Smooth muscle cell (in vitro differentiated cells): Measurements from ENCODE around the gene HBM. TPM values are rescaled to one million over a fixed set of nuclear protein-coding genes. Genes with fewer than 3 reads are reported as not detected.

Source experiments
- DNase-seq: peaks from one replicate; lab custom pipeline; 2025; ENCODE audit not compliant: unreplicated experiment; lab: John Stamatoyannopoulos, UW
- H2AFZ ChIP-seq: fragments of 200-600 bp; sonication (generic); 2 replicates; pipeline ENCODE4 v1.6.0; 2016; ENCODE audit warnings: antibody characterized with exemption, low read depth, mild to moderate bottlenecking
- H3F3A ChIP-seq: fragments of 200-600 bp; sonication (generic); 2 replicates; pipeline ENCODE4 v1.6.0; 2017; ENCODE audit warnings: antibody characterized with exemption, low read depth
- H3K27ac ChIP-seq: fragments of 200-600 bp; sonication (generic); 2 replicates; pipeline ENCODE4 v1.5.1; 2016; ENCODE audit warnings: low read depth, mild to moderate bottlenecking
- H3K27me3 ChIP-seq: fragments of 200-600 bp; sonication (generic); 2 replicates; pipeline ENCODE4 v1.6.1; 2016; ENCODE audit warnings: low read depth, mild to moderate bottlenecking
- H3K36me3 ChIP-seq: fragments of 200-600 bp; sonication (generic); 2 replicates; pipeline ENCODE4 v1.5.1; 2016; ENCODE audit warnings: low read depth
- H3K4me1 ChIP-seq: fragments of 200-600 bp; sonication (generic); 2 replicates; pipeline ENCODE4 v1.5.1; 2016; ENCODE audit warnings: low read depth
- H3K4me2 ChIP-seq: fragments of 200-600 bp; sonication (generic); 2 replicates; pipeline ENCODE4 v1.6.0; 2016; ENCODE audit warnings: mild to moderate bottlenecking
- H3K4me3 ChIP-seq: fragments of 200-600 bp; sonication (generic); 2 replicates; pipeline ENCODE4 v1.5.1; 2016; ENCODE audit warnings: mild to moderate bottlenecking
- H3K79me2 ChIP-seq: fragments of 200-600 bp; sonication (generic); 2 replicates; pipeline ENCODE4 v1.6.0; 2016; ENCODE audit warnings: low read depth, mild to moderate bottlenecking
- H3K9ac ChIP-seq: fragments of 200-600 bp; sonication (generic); 2 replicates; pipeline ENCODE4 v1.6.0; 2016; ENCODE audit warnings: low read depth
- H3K9me3 ChIP-seq: fragments of 200-600 bp; sonication (generic); replicated peaks from 2 replicates; pipeline ENCODE4 v1.5.1; 2016; ENCODE audit warnings: low read depth
- H4K20me1 ChIP-seq: fragments of 200-600 bp; sonication (generic); 2 replicates; pipeline ENCODE4 v1.6.0; 2016; ENCODE audit warnings: low read depth
- CTCF ChIP-seq: fragments of 200-600 bp; sonication (generic); IDR thresholded peaks from 2 replicates; pipeline ENCODE4 v1.5.1; 2017; ENCODE audit warnings: borderline replicate concordance, mild to moderate bottlenecking, antibody characterized with exemption; ENCODE audit not compliant: insufficient read depth, poor library complexity, severe bottlenecking
- whole genome bisulfite sequencing: methylation state at CpG from one replicate; pipeline ENCODE4 v1.1.7; 2016; ENCODE audit warnings: low lambda C conversion rate; 5-methylcytosine and 5-hydroxymethylcytosine counted together
- polyA plus RNA-seq: library from polyadenylated mRNA; unstranded; fragments of >200 nt; fragmentation: Nextera tagmentation; extraction: Ambion mirVana; gene quantifications from 2 replicates; pipeline ENCODE4 v1.2.1, GENCODE V29; 2016
- total RNA-seq: library from RNA; depleted of rRNA; stranded (reverse); fragments of >200 nt; gene quantifications from 2 replicates; pipeline ENCODE4 v1.2.3, GENCODE V29; 2014

The HBM gene
- total and polyA plus RNA-seq, 2 experiments from 2014 or later: not detected

GRCh38 chr16:183005-183404 lies 17.2 kb downstream of the HBM start:
- peaks cover 29% of the 10 kb centered on the region for H3K27me3 ChIP-seq
- H3K4me3 ChIP-seq: no peak overlapping the region
- H3K79me2 ChIP-seq: no peaks in the 10 kb centered on the region
- no peak overlapping the region for H3K4me2 ChIP-seq
- no peak overlapping the region for H2AFZ ChIP-seq
- no peaks in the 10 kb centered on the region for H3K36me3 ChIP-seq
- no peak overlapping the region for H3K27ac ChIP-seq
- H4K20me1 ChIP-seq: peaks cover 44% of the 10 kb centered on the region
- no peak overlapping the region for H3K9ac ChIP-seq
- TF ChIP-seq CTCF: no peak
- peaks cover 9% of the 10 kb centered on the region for H3K4me1 ChIP-seq
- H3F3A ChIP-seq: no peaks in the 10 kb centered on the region
- no peaks in the 10 kb centered on the region for H3K9me3 ChIP-seq
- 96% methylated on average over 7 of the region's 7 CpGs for WGBS
- no peak for DNase-seq

GRCh38 chr16:185213-185612 lies 19.4 kb downstream of the HBM start:
- no peak overlapping the region for H3K4me2 ChIP-seq
- no peak for TF ChIP-seq CTCF
- no peak overlapping the region for H3K9ac ChIP-seq
- H3K4me1 ChIP-seq: peaks cover 9% of the 10 kb centered on the region
- H3K4me3 ChIP-seq: no peak overlapping the region
- no peaks in the 10 kb centered on the region for H3K9me3 ChIP-seq
- H4K20me1 ChIP-seq: peaks cover 60% of the 10 kb centered on the region
- H2AFZ ChIP-seq: no peak overlapping the region
- DNase-seq: no peak
- WGBS: 96% methylated on average over 13 of the region's 13 CpGs
- no peaks in the 10 kb centered on the region for H3K79me2 ChIP-seq
- no peaks in the 10 kb centered on the region for H3K36me3 ChIP-seq
- no peaks in the 10 kb centered on the region for H3F3A ChIP-seq
- H3K27me3 ChIP-seq: peaks cover 7% of the 10 kb centered on the region
- no peak overlapping the region for H3K27ac ChIP-seq

- Histone ChIP-seq H3K9me3 (no peaks in the 10 kb centered on the region), H3K4me2 (no peak overlapping the region), H3K27ac (no peak overlapping the region), H3K36me3 (no peaks in the 10 kb centered on the region), H4K20me1 (peaks cover 60% of the 10 kb centered on the region), H3K4me3 (no peak overlapping the region), H3K9ac (no peak overlapping the region), H3K79me2 (no peaks in the 10 kb centered on the region), H3K4me1 (peaks cover 6% of the 10 kb centered on the region), H3K27me3 (peaks cover 5% of the 10 kb centered on the region), H3F3A (no peaks in the 10 kb centered on the region), H2AFZ (no peak overlapping the region)
- WGBS: 91% methylated on average over 8 of the region's 11 CpGs
- DNase-seq: no peak
- no peak for TF ChIP-seq CTCF
Observed at GRCh38 chr16:185691-186090, 19.9 kb downstream of the HBM start.

- 95% methylated on average over 8 of the region's 8 CpGs for WGBS
- no peak for DNase-seq
- Histone ChIP-seq H3K27ac (no peak overlapping the region), H3K36me3 (peaks cover 6% of the 10 kb centered on the region), H3K4me2 (no peak overlapping the region), H3K4me3 (no peak overlapping the region), H3K79me2 (no peaks in the 10 kb centered on the region), H3K27me3 (no peaks in the 10 kb centered on the region), H2AFZ (no peak overlapping the region), H3K9me3 (no peaks in the 10 kb centered on the region), H3F3A (no peaks in the 10 kb centered on the region), H3K9ac (no peak overlapping the region), H4K20me1 (peaks cover 70% of the 10 kb centered on the region), H3K4me1 (no peaks in the 10 kb centered on the region)
- no peak for TF ChIP-seq CTCF
Observed at GRCh38 chr16:187330-187729, 21.6 kb downstream of the HBM start.
